Measurements from ENCODE around the gene FSTL4.

DNA sequence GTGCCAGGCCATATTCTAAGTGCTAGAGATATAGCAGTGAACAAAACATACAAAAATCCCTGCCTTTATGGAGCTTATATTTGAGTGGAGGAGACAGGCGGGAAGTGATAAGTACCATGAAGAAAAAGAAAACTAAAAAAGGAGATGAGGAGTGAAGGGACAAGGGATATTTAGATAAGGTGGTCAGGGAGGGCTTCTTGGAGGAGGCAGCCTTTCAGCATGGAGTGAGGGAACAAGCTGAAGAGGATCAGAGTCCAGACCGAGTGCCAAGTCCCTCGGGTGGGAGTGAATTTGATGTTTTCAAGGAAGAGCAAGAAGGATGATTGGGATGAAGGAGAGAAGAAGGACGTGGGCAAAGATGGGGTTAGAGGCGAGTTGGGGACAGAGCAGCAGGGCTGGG is 190.5 kb downstream of the FSTL4 start:
- TF ChIP-seq, protein P1, sequence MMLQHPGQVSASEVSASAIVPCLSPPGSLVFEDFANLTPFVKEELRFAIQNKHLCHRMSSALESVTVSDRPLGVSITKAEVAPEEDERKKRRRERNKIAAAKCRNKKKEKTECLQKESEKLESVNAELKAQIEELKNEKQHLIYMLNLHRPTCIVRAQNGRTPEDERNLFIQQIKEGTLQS (IDR thresholded peaks at IDR 0.05) = no peak
- TF ChIP-seq, protein P2, sequence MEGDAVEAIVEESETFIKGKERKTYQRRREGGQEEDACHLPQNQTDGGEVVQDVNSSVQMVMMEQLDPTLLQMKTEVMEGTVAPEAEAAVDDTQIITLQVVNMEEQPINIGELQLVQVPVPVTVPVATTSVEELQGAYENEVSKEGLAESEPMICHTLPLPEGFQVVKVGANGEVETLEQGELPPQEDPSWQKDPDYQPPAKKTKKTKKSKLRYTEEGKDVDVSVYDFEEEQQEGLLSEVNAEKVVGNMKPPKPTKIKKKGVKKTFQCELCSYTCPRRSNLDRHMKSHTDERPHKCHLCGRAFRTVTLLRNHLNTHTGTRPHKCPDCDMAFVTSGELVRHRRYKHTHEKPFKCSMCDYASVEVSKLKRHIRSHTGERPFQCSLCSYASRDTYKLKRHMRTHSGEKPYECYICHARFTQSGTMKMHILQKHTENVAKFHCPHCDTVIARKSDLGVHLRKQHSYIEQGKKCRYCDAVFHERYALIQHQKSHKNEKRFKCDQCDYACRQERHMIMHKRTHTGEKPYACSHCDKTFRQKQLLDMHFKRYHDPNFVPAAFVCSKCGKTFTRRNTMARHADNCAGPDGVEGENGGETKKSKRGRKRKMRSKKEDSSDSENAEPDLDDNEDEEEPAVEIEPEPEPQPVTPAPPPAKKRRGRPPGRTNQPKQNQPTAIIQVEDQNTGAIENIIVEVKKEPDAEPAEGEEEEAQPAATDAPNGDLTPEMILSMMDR (IDR thresholded peaks at IDR 0.05; ENCODE audit: low read depth, low read length, missing input control) = no peak
- TF ChIP-seq, protein P3, sequence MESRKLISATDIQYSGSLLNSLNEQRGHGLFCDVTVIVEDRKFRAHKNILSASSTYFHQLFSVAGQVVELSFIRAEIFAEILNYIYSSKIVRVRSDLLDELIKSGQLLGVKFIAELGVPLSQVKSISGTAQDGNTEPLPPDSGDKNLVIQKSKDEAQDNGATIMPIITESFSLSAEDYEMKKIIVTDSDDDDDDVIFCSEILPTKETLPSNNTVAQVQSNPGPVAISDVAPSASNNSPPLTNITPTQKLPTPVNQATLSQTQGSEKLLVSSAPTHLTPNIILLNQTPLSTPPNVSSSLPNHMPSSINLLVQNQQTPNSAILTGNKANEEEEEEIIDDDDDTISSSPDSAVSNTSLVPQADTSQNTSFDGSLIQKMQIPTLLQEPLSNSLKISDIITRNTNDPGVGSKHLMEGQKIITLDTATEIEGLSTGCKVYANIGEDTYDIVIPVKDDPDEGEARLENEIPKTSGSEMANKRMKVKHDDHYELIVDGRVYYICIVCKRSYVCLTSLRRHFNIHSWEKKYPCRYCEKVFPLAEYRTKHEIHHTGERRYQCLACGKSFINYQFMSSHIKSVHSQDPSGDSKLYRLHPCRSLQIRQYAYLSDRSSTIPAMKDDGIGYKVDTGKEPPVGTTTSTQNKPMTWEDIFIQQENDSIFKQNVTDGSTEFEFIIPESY (IDR thresholded peaks at IDR 0.05) = no peak
- TF ChIP-seq, protein P4, sequence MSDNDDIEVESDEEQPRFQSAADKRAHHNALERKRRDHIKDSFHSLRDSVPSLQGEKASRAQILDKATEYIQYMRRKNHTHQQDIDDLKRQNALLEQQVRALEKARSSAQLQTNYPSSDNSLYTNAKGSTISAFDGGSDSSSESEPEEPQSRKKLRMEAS (IDR thresholded peaks at IDR 0.05) = no peak

Data from liver (tissue), 3 donors.